B cell (primary cell): ENCODE measurements around the gene ITPR1.

Experiments used
- CTCF ChIP-seq: fragments of 200-600 bp; IDR thresholded peaks from one replicate; pipeline ENCODE4 v1.8.0; 2022; ENCODE audit warnings: antibody characterized with exemption, mild to moderate bottlenecking
- EZH2 ChIP-seq: IDR thresholded peaks from 2 replicates; pipeline ENCODE4 v1.6.1; 2012; ENCODE audit warnings: borderline replicate concordance, low read depth, mild to moderate bottlenecking, moderate library complexity, low read length; ENCODE audit not compliant: insufficient read depth, poor library complexity, severe bottlenecking

- TF ChIP-seq CTCF (no peak), EZH2 (no peak)
Observed at GRCh38 chr3:4615750-4616149, 122.6 kb downstream of the ITPR1 start.
